Stimulated activated memory B cell treated with anti-CD40 and anti-IgM and Interleukin-4, amounts not matched to agents 10 μg/mL and 1 μg/mL and 100 μg/mL, for 72 hours (primary cell): Measurements from ENCODE around the gene OR52I2.

Source experiments
- ATAC-seq: fragments of 150-1000 bp; cut with Tn5 transposase; 2 replicates; pipeline ENCODE4 v1.10.0; 2021
- H3K27ac Mint-ChIP-seq: one replicate; pipeline ENCODE4 v1.8.0; 2022; ENCODE audit warnings: mild to moderate bottlenecking, mixed read lengths
- H3K27me3 Mint-ChIP-seq: one replicate; pipeline ENCODE4 v1.8.0; 2022; ENCODE audit warnings: mixed read lengths
- H3K36me3 Mint-ChIP-seq: one replicate; pipeline ENCODE4 v1.8.0; 2022; ENCODE audit warnings: mixed read lengths
- H3K4me1 Mint-ChIP-seq: one replicate; pipeline ENCODE4 v1.8.0; 2022; ENCODE audit warnings: mixed read lengths
- H3K4me3 Mint-ChIP-seq: one replicate; pipeline ENCODE4 v1.8.0; 2022; ENCODE audit warnings: mild to moderate bottlenecking, moderate library complexity, mixed read lengths
- H3K9me3 Mint-ChIP-seq: one replicate; pipeline ENCODE4 v1.8.0; 2022; ENCODE audit warnings: mixed read lengths

OR52I2 gene

GRCh38 chr11:4581443-4581842, at the start of gene OR52I2:
Gene OR52I2 (plus strand): TSS chr11:4581743.
- no peak for ATAC-seq
- H3K27me3 Mint-ChIP-seq = peaks cover 53% of the 10 kb centered on the region
- no peak within 1 kb of the TSS for H3K27ac Mint-ChIP-seq
- no peaks in the 10 kb centered on the region for H3K4me1 Mint-ChIP-seq
- no peak within 1 kb of the TSS for H3K4me3 Mint-ChIP-seq
- H3K9me3 Mint-ChIP-seq = no peaks in the 10 kb centered on the region
- H3K36me3 Mint-ChIP-seq = no peaks in the 10 kb centered on the region

- ATAC-seq = no peak
Measured at GRCh38 chr11:4539603-4540219, 41.8 kb upstream of the OR52I2 start.

GRCh38 chr11:4541071-4541470, 40.5 kb upstream of the OR52I2 start:
- Mint-ChIP-seq H3K4me1 (no peaks in the 10 kb centered on the region), H3K36me3 (no peaks in the 10 kb centered on the region), H3K9me3 (no peaks in the 10 kb centered on the region), H3K27me3 (no peaks in the 10 kb centered on the region), H3K4me3 (no peak overlapping the region), H3K27ac (no peak overlapping the region)
- ATAC-seq = no peak

More at GRCh38 chr11:4539603-4540219, 41.8 kb upstream of the OR52I2 start:
- Mint-ChIP-seq H3K27me3 (no peaks in the 10 kb centered on the region), H3K4me3 (no peak overlapping the region), H3K4me1 (no peaks in the 10 kb centered on the region), H3K9me3 (no peaks in the 10 kb centered on the region), H3K27ac (no peak overlapping the region), H3K36me3 (no peaks in the 10 kb centered on the region)

GRCh38 chr11:4543561-4543960, 38.0 kb upstream of the OR52I2 start:
- Mint-ChIP-seq H3K27ac (no peak overlapping the region), H3K4me1 (no peaks in the 10 kb centered on the region), H3K36me3 (no peaks in the 10 kb centered on the region), H3K27me3 (no peaks in the 10 kb centered on the region), H3K9me3 (no peaks in the 10 kb centered on the region), H3K4me3 (no peak overlapping the region)
- no peak for ATAC-seq

- Mint-ChIP-seq H3K27me3 (no peaks in the 10 kb centered on the region), H3K9me3 (no peaks in the 10 kb centered on the region)
- no peak for ATAC-seq
Measured at GRCh38 chr11:4544891-4545290, 36.7 kb upstream of the OR52I2 start, which contains the start of gene OR52M1. Gene OR52M1 (plus strand): TSS chr11:4545191. CDS start chr11:4545191, 0 bp downstream.

GRCh38 chr11:4546878-4547277, 34.7 kb upstream of the OR52I2 start:
- no peak overlapping the region for H3K27ac Mint-ChIP-seq
- H3K4me3 Mint-ChIP-seq = no peak overlapping the region
- peaks cover 9% of the 10 kb centered on the region for H3K27me3 Mint-ChIP-seq
- H3K36me3 Mint-ChIP-seq = no peaks in the 10 kb centered on the region
- no peak for ATAC-seq
- no peaks in the 10 kb centered on the region for H3K4me1 Mint-ChIP-seq
- peaks cover 4% of the 10 kb centered on the region for H3K9me3 Mint-ChIP-seq

More at GRCh38 chr11:4544891-4545290, 36.7 kb upstream of the OR52I2 start, which contains the start of gene OR52M1:
- no peak within 1 kb of the TSS for H3K27ac Mint-ChIP-seq
- no peaks in the 10 kb centered on the region for H3K4me1 Mint-ChIP-seq
- H3K4me3 Mint-ChIP-seq = no peak within 1 kb of the TSS
- no peaks in the 10 kb centered on the region for H3K36me3 Mint-ChIP-seq

GRCh38 chr11:4547416-4547815, 34.1 kb upstream of the OR52I2 start:
- H3K27ac Mint-ChIP-seq = no peak overlapping the region
- H3K36me3 Mint-ChIP-seq = no peaks in the 10 kb centered on the region
- no peak for ATAC-seq
- H3K4me3 Mint-ChIP-seq = no peak overlapping the region
- no peaks in the 10 kb centered on the region for H3K4me1 Mint-ChIP-seq
- H3K9me3 Mint-ChIP-seq = peaks cover 4% of the 10 kb centered on the region
- H3K27me3 Mint-ChIP-seq = peaks cover 12% of the 10 kb centered on the region

- Mint-ChIP-seq H3K4me3 (no peak overlapping the region), H3K36me3 (no peaks in the 10 kb centered on the region), H3K27ac (no peak overlapping the region), H3K27me3 (peaks cover 33% of the 10 kb centered on the region), H3K9me3 (peaks cover 8% of the 10 kb centered on the region), H3K4me1 (no peaks in the 10 kb centered on the region)
- no peak for ATAC-seq
Measured at GRCh38 chr11:4551346-4551979, 30.1 kb upstream of the OR52I2 start.

GRCh38 chr11:4559527-4560440, 21.8 kb upstream of the OR52I2 start:
- no peak overlapping the region for H3K27ac Mint-ChIP-seq
- peaks cover 33% of the 10 kb centered on the region for H3K27me3 Mint-ChIP-seq
- ATAC-seq = no peak
- H3K36me3 Mint-ChIP-seq = no peaks in the 10 kb centered on the region
- no peaks in the 10 kb centered on the region for H3K4me1 Mint-ChIP-seq
- H3K9me3 Mint-ChIP-seq = peaks cover 3% of the 10 kb centered on the region
- H3K4me3 Mint-ChIP-seq = no peak overlapping the region

GRCh38 chr11:4560467-4560866, 21.1 kb upstream of the OR52I2 start:
- H3K27me3 Mint-ChIP-seq = peaks cover 33% of the 10 kb centered on the region
- H3K4me3 Mint-ChIP-seq = no peak overlapping the region
- H3K4me1 Mint-ChIP-seq = no peaks in the 10 kb centered on the region
- ATAC-seq = no peak
- no peak overlapping the region for H3K27ac Mint-ChIP-seq
- peaks cover 7% of the 10 kb centered on the region for H3K9me3 Mint-ChIP-seq
- no peaks in the 10 kb centered on the region for H3K36me3 Mint-ChIP-seq

GRCh38 chr11:4565371-4565770, 16.2 kb upstream of the OR52I2 start:
- no peak for ATAC-seq
- H3K27ac Mint-ChIP-seq = no peak overlapping the region
- no peak overlapping the region for H3K4me3 Mint-ChIP-seq
- no peaks in the 10 kb centered on the region for H3K36me3 Mint-ChIP-seq
- no peaks in the 10 kb centered on the region for H3K4me1 Mint-ChIP-seq
- peaks cover 7% of the 10 kb centered on the region for H3K9me3 Mint-ChIP-seq
- peaks cover 18% of the 10 kb centered on the region for H3K27me3 Mint-ChIP-seq

GRCh38 chr11:4569075-4569474, 12.5 kb upstream of the OR52I2 start:
- no peak overlapping the region for H3K4me3 Mint-ChIP-seq
- no peak for ATAC-seq
- H3K4me1 Mint-ChIP-seq = no peaks in the 10 kb centered on the region

GRCh38 chr11:4576880-4577279, 4.7 kb upstream of the OR52I2 start:
- Mint-ChIP-seq H3K4me3 (no peak overlapping the region), H3K36me3 (no peaks in the 10 kb centered on the region), H3K9me3 (no peaks in the 10 kb centered on the region), H3K4me1 (no peaks in the 10 kb centered on the region), H3K27me3 (peaks cover 53% of the 10 kb centered on the region), H3K27ac (no peak overlapping the region)
- no peak for ATAC-seq

More at GRCh38 chr11:4569075-4569474, 12.5 kb upstream of the OR52I2 start:
- no peaks in the 10 kb centered on the region for H3K27me3 Mint-ChIP-seq
- no peaks in the 10 kb centered on the region for H3K36me3 Mint-ChIP-seq
- no peak overlapping the region for H3K27ac Mint-ChIP-seq
- peaks cover 4% of the 10 kb centered on the region for H3K9me3 Mint-ChIP-seq

- Mint-ChIP-seq H3K4me3 (no peak overlapping the region), H3K9me3 (no peaks in the 10 kb centered on the region), H3K36me3 (no peaks in the 10 kb centered on the region), H3K27ac (no peak overlapping the region), H3K4me1 (no peaks in the 10 kb centered on the region), H3K27me3 (peaks cover 61% of the 10 kb centered on the region)
- no peak for ATAC-seq
Measured at GRCh38 chr11:4577761-4578160, 3.8 kb upstream of the OR52I2 start.

GRCh38 chr11:4578624-4579023, 2.9 kb upstream of the OR52I2 start:
- no peak overlapping the region for H3K27ac Mint-ChIP-seq
- no peaks in the 10 kb centered on the region for H3K36me3 Mint-ChIP-seq
- H3K27me3 Mint-ChIP-seq = peaks cover 66% of the 10 kb centered on the region
- H3K4me3 Mint-ChIP-seq = no peak overlapping the region
- ATAC-seq = no peak
- H3K9me3 Mint-ChIP-seq = no peaks in the 10 kb centered on the region
- H3K4me1 Mint-ChIP-seq = no peaks in the 10 kb centered on the region
